Thoracic aorta (tissue), 2 donors: ENCODE measurements around the gene SNAPC2. TPM values are rescaled to one million over a fixed set of nuclear protein-coding genes. Genes with fewer than 3 reads are reported as not detected.

Experiments used
- ATAC-seq: fragments of 150-250 bp; one replicate; pipeline ENCODE4 v1.8.0; 2017; ENCODE audit warnings: low read depth; ENCODE audit not compliant: insufficient number of reproducible peaks, low FRiP score
- DNase-seq: peaks from one replicate; pipeline ENCODE4 v3.0.0-alpha.2; 2020; ENCODE audit warnings: low spot score
- H3K27ac ChIP-seq, 2 donors: fragments of 200-600 bp; sonication (generic); 1 replicate in 1 of 2; 2 replicates in 1 of 2; pipeline ENCODE4 v1.5.1; 2016; ENCODE audit warnings: mild to moderate bottlenecking in 2 of 2, moderate library complexity in 2 of 2
- H3K27me3 ChIP-seq: fragments of 200-600 bp; sonication (generic); replicated peaks from 2 replicates; pipeline ENCODE4 v1.6.0; 2016; ENCODE audit warnings: mild to moderate bottlenecking; ENCODE audit not compliant: insufficient read depth
- H3K36me3 ChIP-seq: fragments of 200-600 bp; sonication (generic); one replicate; pipeline ENCODE4 v1.5.1; 2016
- H3K4me1 ChIP-seq, 2 donors: fragments of 200-600 bp; sonication (generic); 1 replicate in 1 of 2; 2 replicates in 1 of 2; pipeline versions ENCODE4 v1.5.1 to v1.6.0; 2016; ENCODE audit warnings: low read depth in 2 of 2, mild to moderate bottlenecking in 1 of 2; ENCODE audit not compliant: control insufficient read depth in 1 of 2
- H3K4me3 ChIP-seq: fragments of 200-600 bp; sonication (generic); 2 replicates; pipeline ENCODE4 v1.5.1; 2016; ENCODE audit warnings: mild to moderate bottlenecking
- H3K9me3 ChIP-seq: fragments of 200-600 bp; sonication (generic); 2 replicates; pipeline ENCODE4 v1.5.1; 2016
- CTCF ChIP-seq: fragments of 200-600 bp; sonication (generic); IDR thresholded peaks from one replicate; pipeline ENCODE4 v1.5.1; 2019; ENCODE audit warnings: antibody characterized with exemption
- total RNA-seq, 2 donors: library from RNA; depleted of rRNA; stranded (reverse); fragments of >200 nt; gene quantifications; one replicate each; pipeline versions ENCODE4 v1.1.0 to v1.2.3, GENCODE V29; 2016

SNAPC2 gene
- total RNA-seq, 2 donors from 2014 or later, result 13.3 to 26.1 TPM

DNA sequence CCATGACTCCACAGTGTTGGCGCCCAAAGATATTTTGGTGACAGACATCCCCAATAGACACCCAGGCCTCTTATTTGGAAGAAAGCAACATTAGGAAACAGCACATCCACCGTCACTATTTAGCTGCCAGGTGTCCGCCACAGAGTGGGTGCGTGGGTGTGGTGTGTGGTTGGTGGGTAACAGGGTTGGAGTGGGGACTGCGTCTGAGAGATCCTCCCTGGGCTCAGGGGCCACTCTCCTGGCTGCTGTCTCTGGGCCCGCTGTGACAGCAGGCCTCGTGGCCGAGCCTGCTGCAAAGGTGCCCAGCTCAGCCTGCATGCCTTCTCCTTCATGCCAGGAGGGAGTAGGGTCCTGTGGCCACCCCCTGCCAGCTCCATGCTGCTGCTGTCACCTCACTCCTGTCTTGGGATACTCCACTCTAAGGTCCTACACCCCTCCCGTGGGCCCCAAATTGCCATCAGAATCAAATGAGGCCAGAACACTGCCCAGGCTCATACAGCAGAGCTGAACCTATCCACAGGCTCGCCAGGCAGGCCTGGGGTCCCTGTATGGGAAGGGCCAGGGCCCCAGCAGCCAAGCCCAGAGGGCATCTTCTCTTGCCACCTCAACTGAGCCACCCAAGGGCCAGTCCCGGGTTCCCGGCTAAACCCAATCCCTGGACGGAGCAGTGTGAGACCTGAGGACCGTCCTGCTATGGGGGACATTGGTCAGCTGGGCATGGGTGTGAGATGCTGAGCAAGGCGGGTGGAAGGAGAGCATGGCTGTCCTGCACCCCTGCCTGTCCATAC, 48.1 kb downstream of the SNAPC2 start:
- DNase-seq (no peak), ATAC-seq (no peak)
- Histone ChIP-seq H3K4me3 (no peak overlapping the region), H3K27ac (no peak overlapping the region), H3K36me3 (peaks cover 39% of the 10 kb centered on the region), H3K9me3 (no peaks in the 10 kb centered on the region), H3K4me1 (no peaks in the 10 kb centered on the region), H3K27me3 (no peaks in the 10 kb centered on the region)
- TF ChIP-seq CTCF, result no peak

- no peaks in the 10 kb centered on the region for H3K27me3 ChIP-seq
- peaks cover 37% of the 10 kb centered on the region for H3K36me3 ChIP-seq
- no peak overlapping the region for H3K27ac ChIP-seq
- TF ChIP-seq CTCF, result no peak
- DNase-seq (no peak), ATAC-seq (no peak)
- H3K9me3 ChIP-seq, result no peaks in the 10 kb centered on the region
- no peaks in the 10 kb centered on the region for H3K4me1 ChIP-seq
- no peak overlapping the region for H3K4me3 ChIP-seq
Observed at GRCh38 chr19:7968796-7969554, 48.8 kb downstream of the SNAPC2 start.

GRCh38 chr19:7969555-7969939, 49.4 kb downstream of the SNAPC2 start:
- H3K4me1 ChIP-seq, result peaks cover 0 to 5% of the 10 kb centered on the region in 2 donors
- peaks cover 32% of the 10 kb centered on the region for H3K36me3 ChIP-seq
- no peaks in the 10 kb centered on the region for H3K27me3 ChIP-seq
- DNase-seq (no peak), ATAC-seq (no peak)
- no peaks in the 10 kb centered on the region for H3K9me3 ChIP-seq
- H3K27ac ChIP-seq, result no peak overlapping the region
- H3K4me3 ChIP-seq, result no peak overlapping the region
- no peak for TF ChIP-seq CTCF

DNA sequence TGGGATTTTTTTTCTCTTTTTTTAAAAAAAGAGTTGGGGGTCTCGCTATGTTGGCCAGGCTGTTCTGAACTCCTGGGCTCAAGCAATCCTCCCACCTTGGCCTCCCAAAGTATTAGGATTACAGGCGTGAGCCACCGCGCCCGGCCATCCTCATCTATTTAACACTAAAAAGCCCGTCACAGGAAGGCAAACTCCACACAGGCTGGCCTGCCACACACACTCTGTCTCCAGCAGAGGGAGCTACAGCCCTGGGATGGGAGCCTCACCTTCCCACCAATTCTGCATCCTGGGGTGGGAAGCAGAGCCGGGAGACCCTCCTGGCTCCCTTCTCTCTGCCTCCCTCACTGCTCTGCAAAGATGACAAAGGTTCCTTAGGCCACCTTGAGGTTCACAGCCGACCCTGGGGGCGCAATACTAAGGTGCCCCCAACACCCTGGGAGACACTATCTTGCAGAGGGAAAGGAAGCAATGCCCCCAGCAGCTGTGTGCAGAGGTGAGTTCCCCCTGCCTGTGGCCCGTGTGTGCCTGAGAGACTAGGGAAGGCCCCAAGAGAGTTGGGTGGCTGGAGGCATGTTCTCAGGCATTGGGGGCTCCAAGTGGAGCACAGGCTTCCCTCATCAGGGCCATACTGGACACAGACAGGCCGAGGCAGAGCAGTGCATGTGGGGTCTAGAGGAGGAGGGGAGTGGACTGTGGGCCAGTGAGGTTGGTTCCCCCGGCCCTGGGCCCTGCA, 50.7 kb downstream of the SNAPC2 start:
- H3K9me3 ChIP-seq, result no peaks in the 10 kb centered on the region
- no peak overlapping the region for H3K4me3 ChIP-seq
- peaks cover 32% of the 10 kb centered on the region for H3K36me3 ChIP-seq
- H3K4me1 ChIP-seq, result peaks cover 0 to 17% of the 10 kb centered on the region in 2 donors
- no peak overlapping the region for H3K27ac ChIP-seq
- H3K27me3 ChIP-seq, result no peaks in the 10 kb centered on the region
- ATAC-seq, result no peak
- peak; percentile 52 for TF ChIP-seq CTCF
- DNase-seq, result no peak
